GM12878 (cell line): ENCODE measurements around the gene GALR3.

Experiments used
- EED ChIP-seq: sonication (generic); IDR thresholded peaks from 2 replicates; pipeline ENCODE4 v1.6.1; 2016; ENCODE audit warnings: antibody characterized with exemption, low read depth
- EP300 ChIP-seq, 2 experiments: fragments of 150-350 bp in 1 of 2; IDR thresholded peaks; 2 replicates each; pipeline ENCODE4 v1.6.1; 2011 to 2012; ENCODE audit warnings: low read depth in 2 of 2, low read length in 2 of 2, borderline replicate concordance in 1 of 2, improper control_type of control experiment in 1 of 2, inconsistent platforms in 1 of 2; ENCODE audit not compliant: control insufficient read depth in 1 of 2
- EZH2 ChIP-seq: IDR thresholded peaks from 2 replicates; pipeline ENCODE4 v1.6.1; 2012; ENCODE audit warnings: low read depth, mild to moderate bottlenecking, control low read depth, inconsistent platforms, low read length, borderline replicate concordance; ENCODE audit not compliant: control insufficient read depth
- IKZF1 ChIP-seq: fragments of 450-650 bp; conservative IDR thresholded peaks from 2 replicates; pipeline ENCODE4 v1.6.1; 2017; ENCODE audit warnings: antibody characterized with exemption, mild to moderate bottlenecking
- MXI1 ChIP-seq: fragments of 150-350 bp; IDR thresholded peaks from 2 replicates; pipeline ENCODE4 v1.6.1; 2011; ENCODE audit warnings: low read depth, mild to moderate bottlenecking, inconsistent platforms, low read length, improper control_type of control experiment
- NRF1 ChIP-seq: conservative IDR thresholded peaks from 2 replicates; pipeline ENCODE4 v1.6.1; 2011; ENCODE audit warnings: mild to moderate bottlenecking, low read depth, low read length, improper control_type of control experiment
- SPI1 ChIP-seq: IDR thresholded peaks from 2 replicates; pipeline ENCODE4 v1.6.1; 2011; ENCODE audit warnings: low read depth, mild to moderate bottlenecking, low read length, moderate library complexity, borderline replicate concordance; ENCODE audit not compliant: insufficient read depth
- SRF ChIP-seq, 2 experiments: IDR thresholded peaks; 2 replicates each; pipeline ENCODE4 v1.6.1; 2011; ENCODE audit warnings: low read depth in 2 of 2, low read length in 2 of 2, mild to moderate bottlenecking in 1 of 2, moderate library complexity in 1 of 2
- ZNF207 ChIP-seq: fragments of 450-650 bp; IDR thresholded peaks from 2 replicates; pipeline ENCODE4 v1.6.1; 2014; ENCODE audit warnings: antibody characterized with exemption, mild to moderate bottlenecking, borderline replicate concordance
- ZNF274 ChIP-seq: IDR thresholded peaks from one replicate; pipeline ENCODE4 v1.8.0; 2011; ENCODE audit not compliant: insufficient read length, insufficient read depth
- TF ChIP-seq, protein P1 (sequence below): IDR thresholded peaks from 2 replicates; pipeline ENCODE4 v1.6.1; 2012; ENCODE audit warnings: low read depth, low read length, improper control_type of control experiment
- TF ChIP-seq, protein P2 (sequence below): IDR thresholded peaks from 2 replicates; pipeline ENCODE4 v1.6.1; 2012; ENCODE audit warnings: low read depth, low read length, improper control_type of control experiment
- TF ChIP-seq, protein P3 (sequence below): fragments of 450-650 bp; formaldehyde crosslinking; IDR thresholded peaks from 2 replicates; pipeline ENCODE4 v1.4.0; 2020; ENCODE audit warnings: mild to moderate bottlenecking, moderate library complexity

DNA sequence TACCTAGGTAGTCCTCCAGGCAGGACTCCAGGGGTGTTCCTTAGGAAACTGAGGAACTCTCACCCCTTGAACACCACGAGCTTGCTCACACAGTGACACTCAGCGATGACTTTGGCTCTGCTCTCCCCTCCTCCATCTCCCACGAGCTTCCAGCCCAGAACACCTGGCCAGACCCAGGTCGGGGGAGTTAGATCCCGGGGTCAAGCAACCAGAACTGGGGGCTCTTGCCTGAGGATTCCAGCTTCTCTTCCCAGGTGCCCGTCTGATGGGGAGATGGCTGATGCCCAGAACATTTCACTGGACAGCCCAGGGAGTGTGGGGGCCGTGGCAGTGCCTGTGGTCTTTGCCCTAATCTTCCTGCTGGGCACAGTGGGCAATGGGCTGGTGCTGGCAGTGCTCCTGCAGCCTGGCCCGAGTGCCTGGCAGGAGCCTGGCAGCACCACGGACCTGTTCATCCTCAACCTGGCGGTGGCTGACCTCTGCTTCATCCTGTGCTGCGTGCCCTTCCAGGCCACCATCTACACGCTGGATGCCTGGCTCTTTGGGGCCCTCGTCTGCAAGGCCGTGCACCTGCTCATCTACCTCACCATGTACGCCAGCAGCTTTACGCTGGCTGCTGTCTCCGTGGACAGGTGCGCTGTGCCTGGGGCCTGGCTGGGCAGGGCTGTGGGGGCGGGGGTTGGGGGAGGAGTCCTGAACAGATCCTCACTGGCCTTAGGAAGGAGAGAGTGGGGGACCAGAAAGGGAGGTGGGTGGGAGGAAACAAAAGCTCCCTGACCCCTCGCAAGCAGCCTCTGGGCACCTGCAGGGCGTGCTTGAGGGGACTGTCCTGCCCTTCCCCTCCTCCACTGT lies at the start of gene GALR3:
- no peak for TF ChIP-seq ZNF274
- no peak for TF ChIP-seq ZNF207
- TF ChIP-seq, protein P1, sequence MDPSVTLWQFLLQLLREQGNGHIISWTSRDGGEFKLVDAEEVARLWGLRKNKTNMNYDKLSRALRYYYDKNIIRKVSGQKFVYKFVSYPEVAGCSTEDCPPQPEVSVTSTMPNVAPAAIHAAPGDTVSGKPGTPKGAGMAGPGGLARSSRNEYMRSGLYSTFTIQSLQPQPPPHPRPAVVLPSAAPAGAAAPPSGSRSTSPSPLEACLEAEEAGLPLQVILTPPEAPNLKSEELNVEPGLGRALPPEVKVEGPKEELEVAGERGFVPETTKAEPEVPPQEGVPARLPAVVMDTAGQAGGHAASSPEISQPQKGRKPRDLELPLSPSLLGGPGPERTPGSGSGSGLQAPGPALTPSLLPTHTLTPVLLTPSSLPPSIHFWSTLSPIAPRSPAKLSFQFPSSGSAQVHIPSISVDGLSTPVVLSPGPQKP = no peak
- TF ChIP-seq SRF (IDR thresholded peaks at IDR 0.05; ENCODE audit: low read depth in 2 of 2, low read length in 2 of 2) = no peak
- TF ChIP-seq EZH2 = no peak
- TF ChIP-seq EED = no peak
- TF ChIP-seq, protein P2, sequence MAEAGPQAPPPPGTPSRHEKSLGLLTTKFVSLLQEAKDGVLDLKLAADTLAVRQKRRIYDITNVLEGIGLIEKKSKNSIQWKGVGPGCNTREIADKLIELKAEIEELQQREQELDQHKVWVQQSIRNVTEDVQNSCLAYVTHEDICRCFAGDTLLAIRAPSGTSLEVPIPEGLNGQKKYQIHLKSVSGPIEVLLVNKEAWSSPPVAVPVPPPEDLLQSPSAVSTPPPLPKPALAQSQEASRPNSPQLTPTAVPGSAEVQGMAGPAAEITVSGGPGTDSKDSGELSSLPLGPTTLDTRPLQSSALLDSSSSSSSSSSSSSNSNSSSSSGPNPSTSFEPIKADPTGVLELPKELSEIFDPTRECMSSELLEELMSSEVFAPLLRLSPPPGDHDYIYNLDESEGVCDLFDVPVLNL = no peak
- TF ChIP-seq IKZF1 = no peak
- TF ChIP-seq, protein P3, sequence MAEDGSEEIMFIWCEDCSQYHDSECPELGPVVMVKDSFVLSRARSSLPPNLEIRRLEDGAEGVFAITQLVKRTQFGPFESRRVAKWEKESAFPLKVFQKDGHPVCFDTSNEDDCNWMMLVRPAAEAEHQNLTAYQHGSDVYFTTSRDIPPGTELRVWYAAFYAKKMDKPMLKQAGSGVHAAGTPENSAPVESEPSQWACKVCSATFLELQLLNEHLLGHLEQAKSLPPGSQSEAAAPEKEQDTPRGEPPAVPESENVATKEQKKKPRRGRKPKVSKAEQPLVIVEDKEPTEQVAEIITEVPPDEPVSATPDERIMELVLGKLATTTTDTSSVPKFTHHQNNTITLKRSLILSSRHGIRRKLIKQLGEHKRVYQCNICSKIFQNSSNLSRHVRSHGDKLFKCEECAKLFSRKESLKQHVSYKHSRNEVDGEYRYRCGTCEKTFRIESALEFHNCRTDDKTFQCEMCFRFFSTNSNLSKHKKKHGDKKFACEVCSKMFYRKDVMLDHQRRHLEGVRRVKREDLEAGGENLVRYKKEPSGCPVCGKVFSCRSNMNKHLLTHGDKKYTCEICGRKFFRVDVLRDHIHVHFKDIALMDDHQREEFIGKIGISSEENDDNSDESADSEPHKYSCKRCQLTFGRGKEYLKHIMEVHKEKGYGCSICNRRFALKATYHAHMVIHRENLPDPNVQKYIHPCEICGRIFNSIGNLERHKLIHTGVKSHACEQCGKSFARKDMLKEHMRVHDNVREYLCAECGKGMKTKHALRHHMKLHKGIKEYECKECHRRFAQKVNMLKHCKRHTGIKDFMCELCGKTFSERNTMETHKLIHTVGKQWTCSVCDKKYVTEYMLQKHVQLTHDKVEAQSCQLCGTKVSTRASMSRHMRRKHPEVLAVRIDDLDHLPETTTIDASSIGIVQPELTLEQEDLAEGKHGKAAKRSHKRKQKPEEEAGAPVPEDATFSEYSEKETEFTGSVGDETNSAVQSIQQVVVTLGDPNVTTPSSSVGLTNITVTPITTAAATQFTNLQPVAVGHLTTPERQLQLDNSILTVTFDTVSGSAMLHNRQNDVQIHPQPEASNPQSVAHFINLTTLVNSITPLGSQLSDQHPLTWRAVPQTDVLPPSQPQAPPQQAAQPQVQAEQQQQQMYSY (CRISPR knock-in tag) = no peak
- TF ChIP-seq EP300 (IDR thresholded peaks at IDR 0.05; ENCODE audit: borderline replicate concordance in 1 of 2, control insufficient read depth in 1 of 2, low read depth in 2 of 2, low read length in 2 of 2) = no peak
- no peak for TF ChIP-seq NRF1
- TF ChIP-seq SPI1 = no peak
- TF ChIP-seq MXI1 = no peak
